T-helper 2 cell (primary cell): ENCODE results near the gene ZNF275.
"Not testable (repeated sequence)": the region's sequence is repeated elsewhere in the genome, so short reads cannot be mapped to it uniquely, and the experiment has no call there.

Source experiments
- DNase-seq, 5 experiments: peaks; one replicate each; pipeline versions ENCODE4 v3.0.0 to v3.0.0-alpha.2; 2012 to 2022

Gene ZNF275

GRCh38 chrX:153361781-153362397 lies 27.9 kb downstream of the ZNF275 start:
- DNase-seq: no peak

- peak in 1 of 5 experiments; percentile 38 for DNase-seq
Measured at GRCh38 chrX:153365670-153366069, 31.7 kb downstream of the ZNF275 start.

GRCh38 chrX:153366119-153366518 lies 32.2 kb downstream of the ZNF275 start:
- DNase-seq: no peak

GRCh38 chrX:153366878-153367538 lies 33.1 kb downstream of the ZNF275 start:
- no peak for DNase-seq

- peak in 1 of 5 experiments; percentile 52 for DNase-seq
Measured at GRCh38 chrX:153370293-153371055, 36.5 kb downstream of the ZNF275 start.

- no peak for DNase-seq
Measured at GRCh38 chrX:153371256-153371655, 37.3 kb downstream of the ZNF275 start.

- DNase-seq: no peak
Measured at GRCh38 chrX:153372949-153373348, 39.0 kb downstream of the ZNF275 start.

GRCh38 chrX:153374426-153374825 lies 40.5 kb downstream of the ZNF275 start:
- DNase-seq: no peak

GRCh38 chrX:153375571-153375970 lies 41.6 kb downstream of the ZNF275 start:
- no peak for DNase-seq

- DNase-seq: no peak
Measured at GRCh38 chrX:153377727-153378126, 43.8 kb downstream of the ZNF275 start.

- DNase-seq: no peak
Measured at GRCh38 chrX:153378607-153379006, 44.7 kb downstream of the ZNF275 start.

GRCh38 chrX:153379508-153379907 lies 45.6 kb downstream of the ZNF275 start:
- no peak for DNase-seq

- no peak for DNase-seq
Measured at GRCh38 chrX:153379971-153380581, 46.1 kb downstream of the ZNF275 start.

- no peak for DNase-seq
Measured at GRCh38 chrX:153380691-153381090, 46.7 kb downstream of the ZNF275 start.

GRCh38 chrX:153381684-153382532 lies 48.0 kb downstream of the ZNF275 start:
- peak in 1 of 5 experiments; percentile 50 for DNase-seq

- DNase-seq: no peak
Measured at GRCh38 chrX:153382563-153383482, 48.9 kb downstream of the ZNF275 start.

GRCh38 chrX:153384390-153384789 lies 50.4 kb downstream of the ZNF275 start:
- no peak for DNase-seq

GRCh38 chrX:153384973-153385372 lies 51.0 kb downstream of the ZNF275 start:
- DNase-seq: not testable (repeated sequence)

- no peak for DNase-seq
Measured at GRCh38 chrX:153386097-153386496, 52.1 kb downstream of the ZNF275 start.

GRCh38 chrX:153387345-153387744 lies 53.4 kb downstream of the ZNF275 start:
- DNase-seq: no peak
